Osteocyte (in vitro differentiated cells): ENCODE data around the gene ELOA. TPM values are rescaled to one million over a fixed set of nuclear protein-coding genes. Genes with fewer than 3 reads are reported as not detected.
"Not testable (repeated sequence)": the region's sequence is repeated elsewhere in the genome, so short reads cannot be mapped to it uniquely, and the experiment has no call there.

Experiments
- DNase-seq: peaks from one replicate; pipeline ENCODE4 v3.0.0; 2021; ENCODE audit warnings: mixed read lengths; ENCODE audit not compliant: unreplicated experiment; ENCODE audit errors: extremely low spot score
- H3K27ac Mint-ChIP-seq: one replicate; pipeline ENCODE4 v1.8.0; 2021; ENCODE audit warnings: mild to moderate bottlenecking, mixed read lengths; ENCODE audit not compliant: unreplicated experiment
- H3K27me3 Mint-ChIP-seq: one replicate; pipeline ENCODE4 v1.8.0; 2021; ENCODE audit warnings: mixed read lengths; ENCODE audit not compliant: unreplicated experiment
- H3K36me3 Mint-ChIP-seq: one replicate; pipeline ENCODE4 v1.8.0; 2021; ENCODE audit warnings: mixed read lengths; ENCODE audit not compliant: unreplicated experiment
- H3K4me1 Mint-ChIP-seq: one replicate; pipeline ENCODE4 v1.8.0; 2021; ENCODE audit warnings: mixed read lengths; ENCODE audit not compliant: unreplicated experiment
- H3K4me3 Mint-ChIP-seq: one replicate; pipeline ENCODE4 v1.8.0; 2021; ENCODE audit warnings: mild to moderate bottlenecking, moderate library complexity, mixed read lengths; ENCODE audit not compliant: unreplicated experiment
- H3K9me3 Mint-ChIP-seq: one replicate; pipeline ENCODE4 v1.8.0; 2021; ENCODE audit warnings: mixed read lengths; ENCODE audit not compliant: unreplicated experiment
- total RNA-seq: library from RNA; stranded (reverse); gene quantifications from 2 replicates; pipeline ENCODE4 v1.2.1, GENCODE V29; 2021
- TF ChIP-seq, protein P1 (sequence below): fragments of 200-600 bp; sonication (generic); IDR thresholded peaks from 2 replicates; pipeline ENCODE4 v1.5.0; 2021; ENCODE audit warnings: antibody characterized with exemption, mild to moderate bottlenecking, moderate library complexity

Gene ELOA
- total RNA-seq, 1 donor from 2014 or later = 47.0 TPM

DNA sequence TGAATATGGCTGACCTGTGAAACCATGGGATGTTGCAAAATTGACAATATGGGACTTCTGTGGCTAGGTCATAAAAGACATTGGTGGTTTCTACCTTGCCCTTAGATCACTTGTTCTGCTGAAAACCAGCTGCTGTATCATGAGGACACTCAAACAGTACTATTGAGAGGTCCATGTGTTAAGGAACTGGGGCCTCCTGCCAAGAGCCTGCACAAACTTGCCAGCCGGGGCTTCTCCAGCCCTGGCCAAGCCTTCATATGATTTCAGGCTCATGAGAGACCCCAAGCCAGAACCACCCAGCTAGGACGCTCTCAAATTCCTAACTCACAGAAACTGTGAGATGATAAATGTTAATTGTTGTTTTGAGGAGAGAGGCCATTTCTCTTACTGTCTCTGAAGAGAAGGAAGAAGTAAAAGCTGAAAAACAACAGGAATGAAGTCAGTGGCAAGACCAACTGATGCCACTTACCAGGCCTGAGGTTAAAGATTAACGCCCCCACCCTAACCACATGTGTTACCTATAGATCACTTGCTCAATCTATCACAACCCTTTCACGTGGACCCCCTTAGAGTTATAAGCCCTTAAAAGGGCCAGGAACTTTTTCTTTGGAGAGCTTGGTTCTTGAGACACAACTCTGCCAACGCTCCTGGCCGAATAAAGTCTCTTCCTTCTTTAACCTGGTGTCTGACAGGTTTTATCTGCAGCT, 31.1 kb downstream of the ELOA start:
- TF ChIP-seq, protein P1, sequence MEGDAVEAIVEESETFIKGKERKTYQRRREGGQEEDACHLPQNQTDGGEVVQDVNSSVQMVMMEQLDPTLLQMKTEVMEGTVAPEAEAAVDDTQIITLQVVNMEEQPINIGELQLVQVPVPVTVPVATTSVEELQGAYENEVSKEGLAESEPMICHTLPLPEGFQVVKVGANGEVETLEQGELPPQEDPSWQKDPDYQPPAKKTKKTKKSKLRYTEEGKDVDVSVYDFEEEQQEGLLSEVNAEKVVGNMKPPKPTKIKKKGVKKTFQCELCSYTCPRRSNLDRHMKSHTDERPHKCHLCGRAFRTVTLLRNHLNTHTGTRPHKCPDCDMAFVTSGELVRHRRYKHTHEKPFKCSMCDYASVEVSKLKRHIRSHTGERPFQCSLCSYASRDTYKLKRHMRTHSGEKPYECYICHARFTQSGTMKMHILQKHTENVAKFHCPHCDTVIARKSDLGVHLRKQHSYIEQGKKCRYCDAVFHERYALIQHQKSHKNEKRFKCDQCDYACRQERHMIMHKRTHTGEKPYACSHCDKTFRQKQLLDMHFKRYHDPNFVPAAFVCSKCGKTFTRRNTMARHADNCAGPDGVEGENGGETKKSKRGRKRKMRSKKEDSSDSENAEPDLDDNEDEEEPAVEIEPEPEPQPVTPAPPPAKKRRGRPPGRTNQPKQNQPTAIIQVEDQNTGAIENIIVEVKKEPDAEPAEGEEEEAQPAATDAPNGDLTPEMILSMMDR = no peak
- no peak overlapping the region for H3K27ac Mint-ChIP-seq
- no peak overlapping the region for H3K4me3 Mint-ChIP-seq
- no peaks in the 10 kb centered on the region for H3K9me3 Mint-ChIP-seq
- no peak for DNase-seq
- peaks cover 19% of the 10 kb centered on the region for H3K4me1 Mint-ChIP-seq
- no peaks in the 10 kb centered on the region for H3K27me3 Mint-ChIP-seq
- H3K36me3 Mint-ChIP-seq = no peaks in the 10 kb centered on the region

DNA sequence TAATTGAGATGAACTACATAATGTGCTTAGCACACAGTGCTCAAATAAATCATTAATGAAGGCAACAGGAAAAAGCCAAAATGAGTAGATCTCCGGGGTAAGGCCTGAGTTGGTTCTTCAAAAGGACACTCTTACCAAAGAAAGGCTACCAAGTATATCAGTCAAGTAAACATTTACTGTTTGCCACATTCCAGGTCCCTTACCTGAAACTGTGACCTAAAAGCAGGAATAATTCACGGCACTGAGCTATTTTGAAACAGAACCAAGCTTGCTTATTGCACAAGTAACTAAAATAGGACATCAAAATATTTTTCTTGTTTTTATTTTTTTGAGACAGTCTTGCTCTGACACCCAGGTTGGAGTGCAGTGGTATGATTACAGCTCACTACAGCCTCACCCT, 32.9 kb downstream of the ELOA start:
- Mint-ChIP-seq H3K27ac (no peak overlapping the region), H3K9me3 (no peaks in the 10 kb centered on the region), H3K36me3 (no peaks in the 10 kb centered on the region), H3K4me3 (no peak overlapping the region), H3K4me1 (peaks cover 29% of the 10 kb centered on the region), H3K27me3 (no peaks in the 10 kb centered on the region)
- TF ChIP-seq, protein P1 = no peak
- no peak for DNase-seq

DNA sequence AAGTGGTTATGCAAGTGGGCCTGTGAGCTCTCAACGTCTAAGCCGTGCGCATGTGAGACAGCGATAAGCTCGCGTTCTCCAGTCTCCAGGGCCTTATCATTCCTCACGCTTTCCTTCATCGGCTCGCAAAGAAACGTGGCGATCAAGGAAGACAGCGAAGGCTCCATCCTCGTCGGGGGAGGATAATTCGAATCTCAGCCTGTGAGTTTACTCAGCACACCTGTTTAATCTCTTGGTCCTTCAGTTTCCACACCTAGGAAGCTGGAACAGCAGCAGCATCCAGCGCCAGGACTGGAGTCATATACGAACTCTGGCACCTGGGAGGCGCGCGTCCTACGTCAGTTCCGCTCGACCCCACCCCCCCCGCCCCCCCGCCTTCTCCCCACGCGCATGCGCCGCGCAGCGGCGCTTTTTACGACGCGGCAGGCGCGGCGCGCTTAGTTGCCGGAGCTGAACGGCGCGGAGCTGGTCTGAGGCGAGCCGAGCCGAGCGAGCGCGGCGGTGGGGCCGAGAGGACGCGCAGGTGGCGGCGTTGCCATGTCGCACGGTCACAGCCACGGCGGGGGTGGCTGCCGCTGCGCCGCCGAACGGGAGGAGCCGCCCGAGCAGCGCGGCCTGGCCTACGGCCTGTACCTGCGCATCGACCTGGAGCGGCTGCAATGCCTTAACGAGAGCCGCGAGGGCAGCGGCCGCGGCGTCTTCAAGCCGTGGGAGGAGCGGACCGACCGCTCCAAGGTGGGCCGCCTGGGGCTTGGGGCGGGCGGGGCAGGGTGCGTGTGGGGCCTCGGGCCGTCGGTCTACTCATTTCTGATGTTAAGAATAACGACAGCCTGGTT, 34.9 kb downstream of the ELOA start, which contains the start of gene PITHD1:
TSS of gene PITHD1 (plus strand) at position 440 of the 836 bp plus-strand sequence. CDS start at position 538, 98 bp downstream.
- H3K9me3 Mint-ChIP-seq = no peaks in the 10 kb centered on the region
- peaks cover 24% of the 10 kb centered on the region for H3K4me1 Mint-ChIP-seq
- TF ChIP-seq, protein P1 = no peak
- H3K27me3 Mint-ChIP-seq = no peaks in the 10 kb centered on the region
- peak within 1 kb of the TSS; percentile 87 for H3K4me3 Mint-ChIP-seq
- peak; percentile 94 for DNase-seq
- peak within 1 kb of the TSS; percentile 96 for H3K27ac Mint-ChIP-seq
- H3K36me3 Mint-ChIP-seq = peaks cover 2% of the 10 kb centered on the region

DNA sequence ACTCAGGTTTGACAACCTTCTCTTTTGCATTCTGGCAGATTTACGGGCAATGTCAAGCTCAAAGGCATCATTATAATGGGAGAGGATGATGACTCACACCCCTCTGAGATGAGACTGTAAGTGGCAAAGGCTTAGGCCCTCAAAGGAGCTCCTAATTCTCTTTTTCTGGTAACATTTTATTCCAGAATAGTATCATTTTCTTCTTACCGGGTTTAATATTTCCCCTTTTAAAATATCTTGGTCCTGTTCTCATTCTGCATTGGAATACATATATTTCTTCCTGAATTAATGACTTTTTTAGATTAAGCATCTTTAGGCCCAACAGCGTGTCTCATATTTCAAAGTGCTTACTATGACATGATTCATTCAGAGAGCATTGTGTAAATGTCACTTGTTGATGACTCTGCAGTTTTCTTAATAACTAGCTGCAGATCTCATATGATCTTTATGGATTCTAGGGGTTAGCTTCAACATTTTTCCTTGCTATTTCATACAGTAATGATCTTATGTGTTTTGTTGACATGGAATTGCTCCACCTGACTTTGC, 36.6 kb downstream of the ELOA start:
- no peaks in the 10 kb centered on the region for H3K27me3 Mint-ChIP-seq
- H3K9me3 Mint-ChIP-seq = no peaks in the 10 kb centered on the region
- TF ChIP-seq, protein P1 = no peak
- peaks cover 6% of the 10 kb centered on the region for H3K36me3 Mint-ChIP-seq
- peak overlapping the region; percentile 87 for H3K4me3 Mint-ChIP-seq
- DNase-seq = no peak
- peak overlapping the region; percentile 45 for H3K27ac Mint-ChIP-seq
- H3K4me1 Mint-ChIP-seq = peaks cover 24% of the 10 kb centered on the region

DNA sequence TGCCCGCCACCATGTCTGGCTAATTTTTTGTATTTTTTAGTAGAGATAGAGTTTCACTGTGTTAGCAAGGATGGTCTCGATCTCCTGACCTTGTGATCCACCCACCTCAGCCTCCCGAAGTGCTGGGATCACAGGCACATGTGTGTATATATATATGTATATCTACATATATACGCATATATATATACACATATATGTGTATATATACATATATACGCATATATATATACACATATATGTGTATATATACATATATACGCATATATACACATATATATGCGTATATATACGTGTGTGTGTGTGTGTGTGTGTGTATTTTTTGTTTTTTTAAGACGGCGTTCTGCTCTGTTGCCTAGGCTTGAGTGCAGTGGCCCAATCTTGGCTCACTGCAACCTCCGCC, 39.9 kb downstream of the ELOA start:
- not testable (repeated sequence) for H3K9me3 Mint-ChIP-seq, H3K27me3 Mint-ChIP-seq, H3K27ac Mint-ChIP-seq, DNase-seq, H3K4me3 Mint-ChIP-seq
- H3K36me3 Mint-ChIP-seq = peaks cover 31% of the 10 kb centered on the region
- peaks cover 17% of the 10 kb centered on the region for H3K4me1 Mint-ChIP-seq
